Astrocyte (in vitro differentiated cells and primary cell): ENCODE results near the gene ALDH3B2. TPM values are rescaled to one million over a fixed set of nuclear protein-coding genes. Genes with fewer than 3 reads are reported as not detected.

Source experiments
- DNase-seq: peaks from one replicate; pipeline ENCODE4 v3.0.0-alpha.2; 2010; ENCODE audit warnings: low read depth
- FAIRE-seq: peaks from 2 replicates; lab custom pipeline; 2011; peaks lifted over from hg19 to GRCh38; lab: Jason Lieb, UNC
- H2AFZ ChIP-seq: 2 replicates; pipeline ENCODE4 v1.6.0; 2012; ENCODE audit warnings: low read depth, low read length, inconsistent platforms
- H3K27ac ChIP-seq: 2 replicates; pipeline ENCODE4 v1.5.1; 2011; ENCODE audit warnings: low read depth, low read length, inconsistent platforms
- H3K27me3 ChIP-seq: 2 replicates; pipeline ENCODE4 v1.6.0; 2011; ENCODE audit warnings: low read length, inconsistent platforms; ENCODE audit not compliant: insufficient read depth
- H3K36me3 ChIP-seq: 2 replicates; pipeline ENCODE4 v1.5.1; 2011; ENCODE audit warnings: low read length, inconsistent platforms; ENCODE audit not compliant: insufficient read depth
- H3K4me1 ChIP-seq: 2 replicates; pipeline ENCODE4 v1.5.1; 2011; ENCODE audit warnings: low read length, inconsistent platforms; ENCODE audit not compliant: insufficient read depth
- H3K4me2 ChIP-seq: 2 replicates; pipeline ENCODE4 v1.6.0; 2012; ENCODE audit warnings: low read length, inconsistent platforms
- H3K4me3 ChIP-seq: 2 replicates; pipeline ENCODE4 v1.5.1; 2011; ENCODE audit warnings: low read depth, mild to moderate bottlenecking, low read length, inconsistent platforms; ENCODE audit not compliant: insufficient read depth
- H3K79me2 ChIP-seq: 2 replicates; pipeline ENCODE4 v1.6.0; 2012; ENCODE audit warnings: mild to moderate bottlenecking, low read length, inconsistent platforms; ENCODE audit not compliant: insufficient read depth
- H3K9ac ChIP-seq: 2 replicates; pipeline ENCODE4 v1.6.0; 2012; ENCODE audit warnings: mild to moderate bottlenecking, low read length, inconsistent platforms
- H3K9me3 ChIP-seq: 2 replicates; pipeline ENCODE4 v1.5.1; 2012; ENCODE audit warnings: low read depth, mild to moderate bottlenecking, low read length, inconsistent platforms; ENCODE audit not compliant: insufficient read depth
- H4K20me1 ChIP-seq: 2 replicates; pipeline ENCODE4 v1.6.0; 2012; ENCODE audit warnings: low read length, inconsistent platforms; ENCODE audit not compliant: insufficient read depth
- H3K27ac Mint-ChIP-seq: one replicate; pipeline ENCODE4 v1.8.0; 2021; ENCODE audit warnings: mild to moderate bottlenecking, mixed read lengths; ENCODE audit not compliant: unreplicated experiment
- H3K27me3 Mint-ChIP-seq: one replicate; pipeline ENCODE4 v1.8.0; 2021; ENCODE audit warnings: low read depth, mixed read lengths; ENCODE audit not compliant: unreplicated experiment
- H3K36me3 Mint-ChIP-seq: one replicate; pipeline ENCODE4 v1.8.0; 2021; ENCODE audit warnings: low read depth, mixed read lengths; ENCODE audit not compliant: unreplicated experiment
- H3K4me1 Mint-ChIP-seq: one replicate; pipeline ENCODE4 v1.8.0; 2021; ENCODE audit warnings: low read depth, mixed read lengths; ENCODE audit not compliant: unreplicated experiment
- H3K4me3 Mint-ChIP-seq: one replicate; pipeline ENCODE4 v1.8.0; 2021; ENCODE audit warnings: mild to moderate bottlenecking, moderate library complexity, mixed read lengths; ENCODE audit not compliant: unreplicated experiment
- H3K9me3 Mint-ChIP-seq: one replicate; pipeline ENCODE4 v1.8.0; 2021; ENCODE audit warnings: mild to moderate bottlenecking, mixed read lengths; ENCODE audit not compliant: unreplicated experiment
- EZH2 ChIP-seq: IDR thresholded peaks from 2 replicates; pipeline ENCODE4 v1.6.1; 2012; ENCODE audit warnings: mild to moderate bottlenecking, low read length, inconsistent platforms; ENCODE audit not compliant: insufficient read depth
- total RNA-seq: library from RNA; stranded (reverse); gene quantifications from 2 replicates; pipeline ENCODE4 v1.2.1, GENCODE V29; 2021
- TF ChIP-seq, protein P1 (sequence below): IDR thresholded peaks from 2 replicates; pipeline ENCODE4 v1.5.1; 2011; ENCODE audit warnings: low read depth, mild to moderate bottlenecking, inconsistent platforms, low read length, moderate library complexity; ENCODE audit not compliant: insufficient read depth

The ALDH3B2 gene
- total RNA-seq, 1 donor from 2014 or later = not detected

DNA sequence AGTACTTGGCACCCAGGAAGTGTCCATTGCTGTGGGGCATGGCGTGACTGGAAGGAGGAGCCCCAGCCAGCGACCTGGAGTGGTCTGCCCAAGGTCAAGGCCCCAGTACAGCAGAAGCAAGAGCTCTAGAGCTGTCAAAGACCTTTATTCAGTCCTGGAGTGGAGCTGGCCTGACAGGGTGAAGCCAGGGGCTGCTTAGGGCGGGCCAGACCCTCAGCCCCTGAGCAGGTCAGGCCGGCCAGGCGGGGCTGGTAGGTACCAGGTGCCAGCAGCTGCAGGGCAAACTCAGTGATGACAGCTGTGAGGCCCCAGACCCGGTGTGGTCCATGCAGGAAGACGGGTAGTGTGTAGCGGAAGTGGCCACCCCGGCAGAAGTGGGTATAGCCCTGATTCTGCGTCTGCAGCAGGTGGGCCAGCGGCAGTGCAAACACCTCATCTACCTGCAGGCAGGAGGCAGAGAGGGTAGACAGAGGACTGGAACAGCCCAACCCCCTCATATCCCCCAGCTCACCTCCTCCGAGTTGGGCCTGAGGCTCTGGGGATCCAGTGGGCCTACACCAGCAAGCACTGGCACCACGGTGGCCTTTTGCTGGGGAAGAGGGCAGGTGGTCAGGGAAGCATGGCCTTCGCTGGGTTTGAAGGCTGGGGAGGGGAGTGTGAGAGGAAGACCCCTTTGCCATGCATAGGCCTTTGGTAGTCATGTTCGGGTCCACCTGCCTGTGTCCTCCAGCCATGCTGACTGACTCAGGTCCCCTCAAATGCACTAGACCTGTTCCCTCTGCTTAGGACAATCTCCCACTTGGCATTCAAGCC is 46.4 kb downstream of the ALDH3B2 start:
- H3K27ac Mint-ChIP-seq = no peak overlapping the region
- no peak for FAIRE-seq

DNA sequence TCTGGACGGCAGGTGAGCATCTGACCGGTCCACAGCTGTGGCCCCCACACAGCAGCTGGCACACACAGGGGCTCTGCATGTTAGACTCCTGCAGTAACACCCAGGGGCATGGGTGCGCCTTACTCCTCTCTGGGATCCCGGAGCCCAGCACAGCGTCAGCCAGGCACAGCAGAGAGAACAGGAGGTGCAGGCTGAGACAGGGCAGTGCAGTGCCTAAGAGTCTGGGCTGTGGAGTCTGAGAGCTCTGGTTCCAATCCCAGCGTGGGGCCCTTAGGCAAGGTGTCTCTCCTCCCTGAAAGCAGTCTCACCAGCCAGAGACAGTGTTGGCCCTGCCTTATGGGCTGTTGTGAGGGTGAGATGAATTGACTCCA is 47.0 kb downstream of the ALDH3B2 start:
- no peak for FAIRE-seq
- no peak overlapping the region for H2AFZ ChIP-seq
- no peaks in the 10 kb centered on the region for H3K36me3 ChIP-seq
- H4K20me1 ChIP-seq = no peaks in the 10 kb centered on the region
- no peak overlapping the region for H3K4me3 ChIP-seq
- DNase-seq = no peak
- H3K9me3 Mint-ChIP-seq = peaks cover 2% of the 10 kb centered on the region
- no peak overlapping the region for H3K27ac ChIP-seq
- H3K27ac Mint-ChIP-seq = no peak overlapping the region
- H3K9me3 ChIP-seq = no peaks in the 10 kb centered on the region
- H3K79me2 ChIP-seq = no peaks in the 10 kb centered on the region
- H3K4me2 ChIP-seq = no peak overlapping the region
- no peak for TF ChIP-seq EZH2
- TF ChIP-seq, protein P1, sequence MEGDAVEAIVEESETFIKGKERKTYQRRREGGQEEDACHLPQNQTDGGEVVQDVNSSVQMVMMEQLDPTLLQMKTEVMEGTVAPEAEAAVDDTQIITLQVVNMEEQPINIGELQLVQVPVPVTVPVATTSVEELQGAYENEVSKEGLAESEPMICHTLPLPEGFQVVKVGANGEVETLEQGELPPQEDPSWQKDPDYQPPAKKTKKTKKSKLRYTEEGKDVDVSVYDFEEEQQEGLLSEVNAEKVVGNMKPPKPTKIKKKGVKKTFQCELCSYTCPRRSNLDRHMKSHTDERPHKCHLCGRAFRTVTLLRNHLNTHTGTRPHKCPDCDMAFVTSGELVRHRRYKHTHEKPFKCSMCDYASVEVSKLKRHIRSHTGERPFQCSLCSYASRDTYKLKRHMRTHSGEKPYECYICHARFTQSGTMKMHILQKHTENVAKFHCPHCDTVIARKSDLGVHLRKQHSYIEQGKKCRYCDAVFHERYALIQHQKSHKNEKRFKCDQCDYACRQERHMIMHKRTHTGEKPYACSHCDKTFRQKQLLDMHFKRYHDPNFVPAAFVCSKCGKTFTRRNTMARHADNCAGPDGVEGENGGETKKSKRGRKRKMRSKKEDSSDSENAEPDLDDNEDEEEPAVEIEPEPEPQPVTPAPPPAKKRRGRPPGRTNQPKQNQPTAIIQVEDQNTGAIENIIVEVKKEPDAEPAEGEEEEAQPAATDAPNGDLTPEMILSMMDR = no peak
- peaks cover 8% of the 10 kb centered on the region for H3K4me1 ChIP-seq
- H3K4me3 Mint-ChIP-seq = no peak overlapping the region
- peaks cover 6% of the 10 kb centered on the region for H3K27me3 Mint-ChIP-seq
- H3K9ac ChIP-seq = no peak overlapping the region
- no peaks in the 10 kb centered on the region for H3K4me1 Mint-ChIP-seq
- no peaks in the 10 kb centered on the region for H3K27me3 ChIP-seq
- H3K36me3 Mint-ChIP-seq = peaks cover 5% of the 10 kb centered on the region

More for the DNA sequence above, 46.4 kb downstream of the ALDH3B2 start:
- H3K4me1 ChIP-seq = peaks cover 8% of the 10 kb centered on the region
- H3K36me3 ChIP-seq = no peaks in the 10 kb centered on the region
- H4K20me1 ChIP-seq = no peaks in the 10 kb centered on the region
- no peak for TF ChIP-seq EZH2
- TF ChIP-seq, protein P1 = no peak
- no peak overlapping the region for H2AFZ ChIP-seq
- peaks cover 8% of the 10 kb centered on the region for H3K27me3 Mint-ChIP-seq
- no peak overlapping the region for H3K4me3 ChIP-seq
- H3K9ac ChIP-seq = no peak overlapping the region
- H3K27me3 ChIP-seq = no peaks in the 10 kb centered on the region
- DNase-seq = no peak
- H3K4me1 Mint-ChIP-seq = no peaks in the 10 kb centered on the region
- H3K27ac ChIP-seq = no peak overlapping the region
- H3K9me3 ChIP-seq = no peaks in the 10 kb centered on the region
- H3K36me3 Mint-ChIP-seq = peaks cover 5% of the 10 kb centered on the region
- H3K4me2 ChIP-seq = no peak overlapping the region
- H3K9me3 Mint-ChIP-seq = peaks cover 2% of the 10 kb centered on the region
- no peaks in the 10 kb centered on the region for H3K79me2 ChIP-seq
- H3K4me3 Mint-ChIP-seq = no peak overlapping the region

DNA sequence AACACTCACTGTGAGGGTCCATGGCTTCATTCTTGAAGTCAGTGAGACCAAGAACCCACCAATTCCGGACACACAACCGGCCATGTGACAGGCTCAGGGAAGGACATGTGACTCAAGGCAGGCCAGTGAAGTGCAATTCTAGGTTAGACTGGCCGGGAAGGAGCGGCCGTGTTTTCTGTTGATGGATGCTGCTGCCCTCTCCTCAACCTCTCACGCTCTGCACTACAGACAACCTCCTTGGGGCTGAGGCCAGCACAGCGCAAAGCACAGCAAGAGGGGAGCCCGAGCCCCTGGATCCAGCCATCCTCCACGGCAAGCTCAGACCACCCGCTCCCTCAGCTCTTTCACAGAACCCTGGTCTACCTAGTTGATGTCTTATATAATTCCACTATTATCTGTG is 47.5 kb downstream of the ALDH3B2 start:
- no peak overlapping the region for H3K4me2 ChIP-seq
- Mint-ChIP-seq H3K27me3 (peaks cover 9% of the 10 kb centered on the region), H3K27ac (no peak overlapping the region)

More for the DNA sequence above, 47.5 kb downstream of the ALDH3B2 start:
- Histone ChIP-seq H3K9me3 (no peaks in the 10 kb centered on the region), H3K4me1 (peaks cover 8% of the 10 kb centered on the region), H3K27me3 (no peaks in the 10 kb centered on the region), H4K20me1 (no peaks in the 10 kb centered on the region), H3K9ac (no peak overlapping the region), H3K36me3 (no peaks in the 10 kb centered on the region), H2AFZ (no peak overlapping the region), H3K79me2 (no peaks in the 10 kb centered on the region), H3K27ac (no peak overlapping the region), H3K4me3 (no peak overlapping the region)
- Mint-ChIP-seq H3K9me3 (peaks cover 2% of the 10 kb centered on the region), H3K4me3 (no peak overlapping the region), H3K4me1 (peaks cover under 1% of the 10 kb centered on the region), H3K36me3 (peaks cover 5% of the 10 kb centered on the region)
- DNase-seq = no peak
- TF ChIP-seq, protein P1 = no peak
- no peak for TF ChIP-seq EZH2
- no peak for FAIRE-seq
